Activated CD8-positive, alpha-beta T cell treated with anti-CD3 and anti-CD28 coated beads for 36 hours (primary cell): Measurements from ENCODE around the gene MARCHF6. TPM values are rescaled to one million over a fixed set of nuclear protein-coding genes. Genes with fewer than 3 reads are reported as not detected.

ENCODE experiments used
- ATAC-seq: fragments of 200-7000 bp; cut with Tn5 transposase; one replicate; pipeline ENCODE4 v1.10.0; 2021; ENCODE audit warnings: mild to moderate bottlenecking, moderate library complexity
- CTCF ChIA-PET: fragments of 350-600 bp; sonication (Branson Sonifier 250); formaldehyde crosslinking; loops from one replicate; lab custom pipeline; 2021; ENCODE audit warnings: antibody characterized with exemption; lab: Charles Lee
- POLR2A ChIA-PET: fragments of 350-600 bp; sonication (Branson Sonifier 250); formaldehyde crosslinking; loops from one replicate; lab custom pipeline; 2021; ENCODE audit warnings: antibody characterized with exemption; lab: Charles Lee
- DNase-seq: peaks from one replicate; pipeline ENCODE4 v3.0.0-alpha.2; 2020
- H3K27ac Mint-ChIP-seq: one replicate; pipeline ENCODE4 v1.8.0; 2021; ENCODE audit warnings: mild to moderate bottlenecking, mixed read lengths
- H3K27me3 Mint-ChIP-seq: one replicate; pipeline ENCODE4 v1.8.0; 2021; ENCODE audit warnings: mixed read lengths
- H3K36me3 Mint-ChIP-seq: one replicate; pipeline ENCODE4 v1.8.0; 2021; ENCODE audit warnings: low read depth, mixed read lengths
- H3K4me1 Mint-ChIP-seq: one replicate; pipeline ENCODE4 v1.8.0; 2021; ENCODE audit warnings: low read depth, mixed read lengths
- H3K4me3 Mint-ChIP-seq: one replicate; pipeline ENCODE4 v1.8.0; 2021; ENCODE audit warnings: mild to moderate bottlenecking, moderate library complexity, mixed read lengths
- H3K9me3 Mint-ChIP-seq: one replicate; pipeline ENCODE4 v1.8.0; 2021; ENCODE audit warnings: mixed read lengths
- intact Hi-C: fragments of 100-400 bp; cut with micrococcal nuclease; formaldehyde crosslinking; loops from one replicate; pipeline ENCODE4 v1.10.0; 2022
- total RNA-seq, 2 experiments: library from RNA; stranded (reverse); gene quantifications; one replicate each; pipeline ENCODE4 v1.2.3, GENCODE V29; 2021
- TF ChIP-seq, protein P1 (sequence below): fragments of 200-600 bp; IDR thresholded peaks from one replicate; pipeline ENCODE4 v1.8.0; 2022; ENCODE audit warnings: antibody characterized with exemption, mild to moderate bottlenecking

Gene MARCHF6
- total RNA-seq, 2 experiments from 2014 or later: 92.8 to 95.6 TPM

- ChIA-PET POLR2A (interaction anchor here (0.7 kb wide), 1 partner anchor 221 kb away, joined by 3 read pairs; no protein-coding TSS in a partner anchor), CTCF (interaction anchor here (1.5 to 1.8 kb wide), 2 partner anchors 24 to 43 kb away, joined by 3 to 5 read pairs; no protein-coding TSS in a partner anchor)
- no peaks in the 10 kb centered on the region for H3K27me3 Mint-ChIP-seq
- intact Hi-C loops: no loop called here
- peaks cover 27% of the 10 kb centered on the region for H3K36me3 Mint-ChIP-seq
- ATAC-seq (no peak), DNase-seq (no peak)
- H3K4me3 Mint-ChIP-seq: no peak overlapping the region
- TF ChIP-seq, protein P1, sequence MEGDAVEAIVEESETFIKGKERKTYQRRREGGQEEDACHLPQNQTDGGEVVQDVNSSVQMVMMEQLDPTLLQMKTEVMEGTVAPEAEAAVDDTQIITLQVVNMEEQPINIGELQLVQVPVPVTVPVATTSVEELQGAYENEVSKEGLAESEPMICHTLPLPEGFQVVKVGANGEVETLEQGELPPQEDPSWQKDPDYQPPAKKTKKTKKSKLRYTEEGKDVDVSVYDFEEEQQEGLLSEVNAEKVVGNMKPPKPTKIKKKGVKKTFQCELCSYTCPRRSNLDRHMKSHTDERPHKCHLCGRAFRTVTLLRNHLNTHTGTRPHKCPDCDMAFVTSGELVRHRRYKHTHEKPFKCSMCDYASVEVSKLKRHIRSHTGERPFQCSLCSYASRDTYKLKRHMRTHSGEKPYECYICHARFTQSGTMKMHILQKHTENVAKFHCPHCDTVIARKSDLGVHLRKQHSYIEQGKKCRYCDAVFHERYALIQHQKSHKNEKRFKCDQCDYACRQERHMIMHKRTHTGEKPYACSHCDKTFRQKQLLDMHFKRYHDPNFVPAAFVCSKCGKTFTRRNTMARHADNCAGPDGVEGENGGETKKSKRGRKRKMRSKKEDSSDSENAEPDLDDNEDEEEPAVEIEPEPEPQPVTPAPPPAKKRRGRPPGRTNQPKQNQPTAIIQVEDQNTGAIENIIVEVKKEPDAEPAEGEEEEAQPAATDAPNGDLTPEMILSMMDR: no peak
- H3K4me1 Mint-ChIP-seq: peaks cover 4% of the 10 kb centered on the region
- H3K27ac Mint-ChIP-seq: no peak overlapping the region
- H3K9me3 Mint-ChIP-seq: no peaks in the 10 kb centered on the region
Observed at GRCh38 chr5:10400411-10400810, 46.9 kb downstream of the MARCHF6 start.

DNA sequence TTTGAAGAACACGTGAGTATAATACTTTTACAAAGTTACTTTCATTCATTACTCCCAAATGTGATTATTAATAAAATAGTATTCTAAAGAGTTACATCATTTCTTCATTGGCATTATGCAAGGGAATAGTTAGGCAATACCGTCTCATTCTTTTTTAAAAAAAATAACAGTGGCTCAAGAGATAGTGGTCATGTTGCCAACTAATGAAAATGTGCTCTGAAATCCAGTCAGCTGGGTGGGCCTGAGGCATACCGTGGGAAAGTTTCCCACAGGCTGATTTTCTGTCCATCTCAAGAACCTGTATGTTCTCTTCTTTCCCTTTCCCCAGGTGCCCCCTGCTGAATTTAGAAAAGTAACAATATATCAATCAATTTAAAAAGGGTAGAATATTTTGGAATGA, 47.3 kb downstream of the MARCHF6 start:
- TF ChIP-seq, protein P1: no peak
- peaks cover 4% of the 10 kb centered on the region for H3K4me1 Mint-ChIP-seq
- ChIA-PET POLR2A (interaction anchor here (0.7 kb wide), 1 partner anchor 221 kb away, joined by 3 read pairs; no protein-coding TSS in a partner anchor), CTCF (interaction anchor here (1.3 to 1.8 kb wide), 2 partner anchors 44 to 117 kb away, joined by 3 to 5 read pairs; no protein-coding TSS in a partner anchor)
- no peak overlapping the region for H3K27ac Mint-ChIP-seq
- H3K9me3 Mint-ChIP-seq: no peaks in the 10 kb centered on the region
- ATAC-seq (no peak), DNase-seq (no peak)
- no peaks in the 10 kb centered on the region for H3K27me3 Mint-ChIP-seq
- intact Hi-C loops: no loop called here
- peaks cover 26% of the 10 kb centered on the region for H3K36me3 Mint-ChIP-seq
- no peak overlapping the region for H3K4me3 Mint-ChIP-seq

- Mint-ChIP-seq H3K36me3 (peaks cover 25% of the 10 kb centered on the region), H3K4me3 (no peak overlapping the region), H3K4me1 (peaks cover 4% of the 10 kb centered on the region), H3K27me3 (no peaks in the 10 kb centered on the region), H3K27ac (no peak overlapping the region), H3K9me3 (no peaks in the 10 kb centered on the region)
- DNase-seq (no peak), ATAC-seq (no peak)
- TF ChIP-seq, protein P1: no peak
- ChIA-PET CTCF (interaction anchor here (1.3 kb wide), 1 partner anchor 117 kb away, joined by 3 read pairs; no protein-coding TSS in a partner anchor), POLR2A (no interaction called here)
- intact Hi-C loops: no loop called here
Observed at GRCh38 chr5:10401498-10401897, 48.0 kb downstream of the MARCHF6 start.

Other genes with a start within 250 kb of the MARCHF6 start
- 10 to 100 TPM; 16.6 to 20.8 TPM for gene ATPSCKMT, start 103.8 kb upstream of the MARCHF6 start, total RNA-seq
- 100 to 1,000 TPM; 461 to 481 TPM for gene CCT5, start 103.4 kb upstream of the MARCHF6 start, total RNA-seq
- 1 to 10 TPM; 1.2 to 1.4 TPM for gene CMBL, start 45.8 kb upstream of the MARCHF6 start, total RNA-seq
- not detected for gene ROPN1L, start 88.2 kb downstream of the MARCHF6 start, total RNA-seq
- 10 to 100 TPM; 13.6 to 13.8 TPM for gene ANKRD33B, start 210.4 kb downstream of the MARCHF6 start, total RNA-seq